ENCODE results near the gene GPALPP1.

GRCh38 chr13:45003417-45003816, 14.1 kb downstream of the GPALPP1 start:
- TF ChIP-seq CTCF (IDR thresholded peaks at IDR 0.05): no peak
- TF ChIP-seq POLR2A (IDR thresholded peaks at IDR 0.05): no peak
- TF ChIP-seq POLR2AphosphoS5 (IDR thresholded peaks at IDR 0.05; ENCODE audit: insufficient read depth in 1 of 2, low read depth in 1 of 2): no peak
